Tongue (tissue), 2 donors: ENCODE measurements around the gene CSN1S1. TPM values are rescaled to one million over a fixed set of nuclear protein-coding genes. Genes with fewer than 3 reads are reported as not detected.

ENCODE experiments used
- DNase-seq: peaks from one replicate; pipeline ENCODE4 v3.0.0-alpha.2; 2015
- total RNA-seq: library from RNA; depleted of rRNA; stranded (reverse); fragments of >200 nt; gene quantifications from one replicate; pipeline ENCODE4 v1.2.3, GENCODE V29; 2014

CSN1S1 gene
- total RNA-seq, 1 donor from 2014 or later: not detected

DNA sequence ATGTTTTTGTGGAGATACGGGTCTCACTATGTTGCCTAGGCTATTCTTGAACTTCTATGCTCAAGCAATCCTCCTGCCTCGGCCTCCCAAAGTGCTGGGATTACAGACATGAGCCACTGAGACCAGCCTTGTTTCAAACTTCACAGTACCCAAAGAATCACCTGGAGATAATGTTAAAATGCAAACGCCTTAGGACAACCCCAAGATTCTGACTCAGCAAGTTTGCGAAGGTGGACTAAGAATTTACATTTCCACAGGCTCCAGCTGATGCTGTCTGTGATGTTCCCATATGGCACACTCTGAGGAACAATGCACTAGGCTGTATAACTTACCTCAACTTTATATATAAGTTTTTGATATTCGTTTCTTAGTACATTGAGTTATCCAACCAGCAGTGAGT, 63.9 kb downstream of the CSN1S1 start:
- DNase-seq: no peak

DNA sequence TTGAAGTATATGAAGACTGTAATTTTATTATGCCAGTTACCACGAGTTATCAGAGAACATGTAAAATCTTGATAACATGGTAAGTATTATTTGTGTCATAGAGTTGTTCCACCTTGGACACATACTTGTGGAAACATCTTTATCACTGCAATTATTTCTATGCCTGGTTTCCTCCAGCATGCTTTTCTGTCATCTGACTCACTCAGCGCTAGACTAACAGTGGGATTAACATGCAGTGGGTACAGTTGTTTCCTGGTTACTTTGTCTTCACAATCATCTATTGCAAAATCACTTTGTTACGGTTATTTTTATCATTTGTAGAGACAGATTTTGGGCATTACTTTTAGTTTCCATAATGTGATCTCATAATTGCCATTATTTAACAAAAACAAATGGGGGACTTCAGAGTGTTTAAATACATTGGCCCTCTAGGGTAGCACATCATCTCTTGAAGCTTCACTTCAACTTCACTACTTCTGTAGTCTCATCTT, 64.7 kb downstream of the CSN1S1 start, which contains the start of gene STATH:
Gene STATH (plus strand): TSS at position 441 of the 491 bp plus-strand sequence. CDS start 2,472 bp downstream, outside the sequence.
- DNase-seq: no peak

Other genes with a start within 250 kb of the CSN1S1 start
- 0.72 TPM for gene SULT1B1, start 170.4 kb upstream of the CSN1S1 start, total RNA-seq
- gene SULT1E1, start 70.9 kb upstream of the CSN1S1 start, total RNA-seq: 17.4 TPM
- not detected for gene CSN2, start 34.7 kb downstream of the CSN1S1 start, total RNA-seq
- 68.2 TPM for gene STATH, start 64.9 kb downstream of the CSN1S1 start, total RNA-seq
- gene HTN3, start 97.4 kb downstream of the CSN1S1 start, total RNA-seq: not detected
- gene HTN1, start 119.4 kb downstream of the CSN1S1 start, total RNA-seq: not detected
- 0.51 TPM for gene PRR27, start 223.2 kb downstream of the CSN1S1 start, total RNA-seq